Stimulated activated CD4-positive, alpha-beta T cell treated with anti-CD3 and anti-CD28 coated beads, TNF-alpha, amount 100 ng/mL, for 24 hours (primary cell): Measurements from ENCODE around the gene PRAC2.
"Not testable (repeated sequence)": the region's sequence is repeated elsewhere in the genome, so short reads cannot be mapped to it uniquely, and the experiment has no call there.

Source experiments
- DNase-seq, 3 experiments: peaks; one replicate each; pipeline ENCODE4 v3.0.0-alpha.2; 2020; ENCODE audit warnings: low read depth in 3 of 3

PRAC2 gene

GRCh38 chr17:48722915-48723422 lies at the start of gene PRAC2:
Gene PRAC2, plus strand, starts transcription at chr17:48723185. Its CDS starts 1,226 bp downstream, at chr17:48724411.
- DNase-seq = no peak

GRCh38 chr17:48676963-48677558 lies 45.9 kb upstream of the PRAC2 start:
- DNase-seq = no peak

- peak; percentile 45 to 62 (median 52) for DNase-seq
Observed at GRCh38 chr17:48678141-48678971, 44.6 kb upstream of the PRAC2 start.

GRCh38 chr17:48679385-48680096 lies 43.4 kb upstream of the PRAC2 start:
- DNase-seq = no peak

GRCh38 chr17:48681609-48682008 lies 41.4 kb upstream of the PRAC2 start:
- DNase-seq = no peak

- no peak for DNase-seq
Observed at GRCh38 chr17:48690655-48691054, 32.3 kb upstream of the PRAC2 start.

- no peak for DNase-seq
Observed at GRCh38 chr17:48692049-48692448, 30.9 kb upstream of the PRAC2 start.

- no peak for DNase-seq
Observed at GRCh38 chr17:48693178-48693577, 29.8 kb upstream of the PRAC2 start.

- DNase-seq = no peak
Observed at GRCh38 chr17:48701864-48702532, 21.0 kb upstream of the PRAC2 start.

- no peak for DNase-seq
Observed at GRCh38 chr17:48704361-48705248, 18.4 kb upstream of the PRAC2 start.

- no peak for DNase-seq
Observed at GRCh38 chr17:48711128-48711527, 11.9 kb upstream of the PRAC2 start.

GRCh38 chr17:48715496-48716399 lies 7.2 kb upstream of the PRAC2 start:
- no peak for DNase-seq

GRCh38 chr17:48716549-48716948 lies 6.4 kb upstream of the PRAC2 start:
- DNase-seq = not testable (repeated sequence)

GRCh38 chr17:48717367-48718226 lies 5.4 kb upstream of the PRAC2 start:
- no peak for DNase-seq

GRCh38 chr17:48718227-48718760 lies 4.7 kb upstream of the PRAC2 start:
- no peak for DNase-seq

- DNase-seq = no peak
Observed at GRCh38 chr17:48718761-48719641, 4.0 kb upstream of the PRAC2 start.

GRCh38 chr17:48719642-48720265 lies 3.2 kb upstream of the PRAC2 start:
- no peak for DNase-seq
